Activated CD4-positive, alpha-beta T cell treated with anti-CD3 and anti-CD28 coated beads, Interleukin-2, amount 10 ng/mL, durations not matched to agents 7 days and 5 days (primary cell): ENCODE measurements around the gene KRTAP22-1. TPM values are rescaled to one million over a fixed set of nuclear protein-coding genes. Genes with fewer than 3 reads are reported as not detected.

Source experiments
- CTCF ChIA-PET: fragments of 350-600 bp; sonication (Branson Sonifier 250); formaldehyde crosslinking; loops from one replicate; lab custom pipeline; 2021; ENCODE audit warnings: antibody characterized with exemption; lab: Charles Lee
- POLR2A ChIA-PET: fragments of 350-600 bp; sonication (Branson Sonifier 250); formaldehyde crosslinking; loops from one replicate; lab custom pipeline; 2021; ENCODE audit warnings: antibody characterized with exemption; lab: Charles Lee
- DNase-seq: peaks from one replicate; pipeline ENCODE4 v3.0.0-alpha.2; 2020
- H3K27ac Mint-ChIP-seq: one replicate; pipeline ENCODE4 v1.8.0; 2021; ENCODE audit warnings: mild to moderate bottlenecking, moderate library complexity, mixed read lengths
- H3K27me3 Mint-ChIP-seq: one replicate; pipeline ENCODE4 v1.8.0; 2021; ENCODE audit warnings: mixed read lengths
- H3K36me3 Mint-ChIP-seq: one replicate; pipeline ENCODE4 v1.8.0; 2021; ENCODE audit warnings: low read depth, mixed read lengths
- H3K4me1 Mint-ChIP-seq: one replicate; pipeline ENCODE4 v1.8.0; 2021; ENCODE audit warnings: mixed read lengths
- H3K4me3 Mint-ChIP-seq: one replicate; pipeline ENCODE4 v1.8.0; 2021; ENCODE audit warnings: mild to moderate bottlenecking, moderate library complexity, mixed read lengths
- H3K9me3 Mint-ChIP-seq: one replicate; pipeline ENCODE4 v1.8.0; 2021; ENCODE audit warnings: mixed read lengths
- total RNA-seq, 2 experiments: library from RNA; stranded (reverse); gene quantifications; one replicate each; pipeline ENCODE4 v1.2.3, GENCODE V29; 2021

Gene KRTAP22-1
- total RNA-seq: not detected

- Mint-ChIP-seq H3K27me3 (no peaks in the 10 kb centered on the region), H3K27ac (no peak within 1 kb of the TSS), H3K4me3 (no peak within 1 kb of the TSS), H3K9me3 (no peaks in the 10 kb centered on the region), H3K4me1 (no peaks in the 10 kb centered on the region), H3K36me3 (no peaks in the 10 kb centered on the region)
- ChIA-PET POLR2A (no interaction called here), CTCF (no interaction called here)
- no peak for DNase-seq
These were observed at the start of gene KRTAP22-1 for GRCh38 chr21:30600787-30601186. KRTAP22-1 (plus strand) TSS chr21:30601087.

DNA sequence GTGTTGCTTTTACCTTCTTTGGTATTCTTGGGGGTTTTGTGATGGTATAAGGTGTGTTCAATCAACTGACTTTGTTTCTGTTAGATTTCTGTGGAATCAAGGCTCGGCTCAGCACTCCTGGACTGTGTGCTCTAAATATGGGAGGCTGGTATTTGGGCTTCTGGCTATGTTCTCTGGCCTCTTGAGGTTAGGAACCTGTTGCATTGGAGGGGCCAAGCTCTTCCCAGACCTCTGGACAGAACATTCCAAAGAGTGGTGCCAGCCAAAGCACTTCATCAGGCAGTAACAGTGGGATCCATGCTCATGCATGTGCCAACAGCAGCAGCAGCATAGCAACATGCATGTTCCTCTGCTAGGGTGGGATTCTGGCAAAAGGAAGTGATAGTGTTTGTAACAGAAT is 48.1 kb upstream of the KRTAP22-1 start:
- no peaks in the 10 kb centered on the region for H3K27me3 Mint-ChIP-seq
- no peaks in the 10 kb centered on the region for H3K4me1 Mint-ChIP-seq
- ChIA-PET CTCF (no interaction called here), POLR2A (no interaction called here)
- H3K27ac Mint-ChIP-seq: no peak overlapping the region
- no peaks in the 10 kb centered on the region for H3K36me3 Mint-ChIP-seq
- H3K4me3 Mint-ChIP-seq: no peak overlapping the region
- H3K9me3 Mint-ChIP-seq: peaks cover 6% of the 10 kb centered on the region
- no peak for DNase-seq

- Mint-ChIP-seq H3K27ac (no peak overlapping the region), H3K4me1 (no peaks in the 10 kb centered on the region), H3K9me3 (peaks cover 5% of the 10 kb centered on the region), H3K27me3 (no peaks in the 10 kb centered on the region), H3K4me3 (no peak overlapping the region), H3K36me3 (no peaks in the 10 kb centered on the region)
- POLR2A ChIA-PET: no interaction called here
- no peak for DNase-seq
- CTCF ChIA-PET: no interaction called here
These were observed 45.8 kb upstream of the KRTAP22-1 start for GRCh38 chr21:30555095-30555494.

DNA sequence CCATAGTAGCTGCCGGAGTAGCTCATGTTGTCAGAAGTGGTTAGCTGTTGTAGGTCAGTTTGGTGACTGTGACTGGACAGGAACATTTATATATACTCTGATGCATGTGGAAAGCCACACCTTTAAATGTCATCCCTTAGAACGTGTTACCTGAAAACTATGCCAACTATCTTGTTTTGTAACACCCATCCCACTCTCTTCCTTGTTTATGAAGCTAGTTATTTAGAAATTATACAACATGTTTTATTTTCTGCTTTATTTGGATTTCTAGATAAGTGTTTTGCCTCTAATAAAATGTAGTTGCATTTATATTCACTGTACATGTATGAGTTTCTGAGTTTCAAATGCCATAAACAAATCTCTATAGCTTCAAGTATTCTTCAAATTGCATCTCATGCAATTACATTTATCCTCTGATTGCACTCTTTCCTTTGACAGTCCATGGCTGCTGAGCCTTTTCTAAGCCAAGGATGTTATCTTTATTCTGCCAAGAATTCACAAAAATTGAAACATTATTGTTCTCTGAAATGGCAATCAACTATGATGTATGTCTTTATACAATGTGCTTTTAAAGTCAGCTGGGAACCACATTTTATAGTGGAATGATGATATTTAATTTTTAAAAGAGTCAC is 39.5 kb upstream of the KRTAP22-1 start, which contains the start of gene KRTAP19-7:
KRTAP19-7 (minus strand) TSS at position 51 of the 632 bp plus-strand sequence; CDS start at position 26, 25 bp downstream.
- Mint-ChIP-seq H3K27ac (no peak within 1 kb of the TSS), H3K4me3 (no peak within 1 kb of the TSS), H3K9me3 (no peaks in the 10 kb centered on the region), H3K36me3 (no peaks in the 10 kb centered on the region), H3K27me3 (no peaks in the 10 kb centered on the region), H3K4me1 (no peaks in the 10 kb centered on the region)
- ChIA-PET CTCF (no interaction called here), POLR2A (no interaction called here)
- DNase-seq: no peak

DNA sequence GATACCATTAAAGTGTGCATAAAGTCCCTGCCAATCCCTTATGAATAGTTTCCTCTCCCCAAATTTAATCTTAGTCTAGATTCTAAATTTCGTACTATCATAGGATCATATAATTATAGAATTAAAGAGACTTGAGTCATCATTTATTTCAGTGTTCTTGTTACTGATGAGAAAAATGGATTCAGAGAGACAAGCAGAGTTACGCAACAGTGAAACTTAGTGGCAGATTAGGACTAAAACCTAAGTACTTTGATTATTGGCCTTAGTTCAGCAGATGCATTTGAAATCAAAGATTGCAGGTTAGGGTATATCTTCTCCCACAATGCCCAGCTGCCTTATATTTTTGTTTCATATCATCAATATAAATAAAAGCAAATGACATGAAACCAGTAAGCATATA is 38.9 kb upstream of the KRTAP22-1 start:
- H3K27ac Mint-ChIP-seq: no peak overlapping the region
- no peaks in the 10 kb centered on the region for H3K36me3 Mint-ChIP-seq
- H3K4me1 Mint-ChIP-seq: no peaks in the 10 kb centered on the region
- no peaks in the 10 kb centered on the region for H3K27me3 Mint-ChIP-seq
- no peak overlapping the region for H3K4me3 Mint-ChIP-seq
- no peaks in the 10 kb centered on the region for H3K9me3 Mint-ChIP-seq
- DNase-seq: no peak
- POLR2A ChIA-PET: no interaction called here
- CTCF ChIA-PET: no interaction called here

GRCh38 chr21:30563072-30563471 is 37.8 kb upstream of the KRTAP22-1 start:
- Mint-ChIP-seq H3K4me1 (no peaks in the 10 kb centered on the region), H3K9me3 (no peaks in the 10 kb centered on the region), H3K27me3 (no peaks in the 10 kb centered on the region), H3K4me3 (no peak overlapping the region), H3K27ac (no peak overlapping the region), H3K36me3 (no peaks in the 10 kb centered on the region)
- ChIA-PET CTCF (no interaction called here), POLR2A (no interaction called here)
- no peak for DNase-seq

GRCh38 chr21:30563630-30564029 is 37.3 kb upstream of the KRTAP22-1 start:
- no peaks in the 10 kb centered on the region for H3K36me3 Mint-ChIP-seq
- no peak overlapping the region for H3K27ac Mint-ChIP-seq
- no peak for DNase-seq
- POLR2A ChIA-PET: no interaction called here
- no peaks in the 10 kb centered on the region for H3K9me3 Mint-ChIP-seq
- CTCF ChIA-PET: no interaction called here
- H3K4me1 Mint-ChIP-seq: no peaks in the 10 kb centered on the region
- H3K4me3 Mint-ChIP-seq: no peak overlapping the region
- no peaks in the 10 kb centered on the region for H3K27me3 Mint-ChIP-seq

GRCh38 chr21:30567617-30568016 is 33.3 kb upstream of the KRTAP22-1 start:
- H3K4me3 Mint-ChIP-seq: no peak overlapping the region
- ChIA-PET POLR2A (no interaction called here), CTCF (no interaction called here)
- no peaks in the 10 kb centered on the region for H3K9me3 Mint-ChIP-seq
- no peaks in the 10 kb centered on the region for H3K4me1 Mint-ChIP-seq
- no peak for DNase-seq
- H3K36me3 Mint-ChIP-seq: no peaks in the 10 kb centered on the region
- H3K27ac Mint-ChIP-seq: no peak overlapping the region
- no peaks in the 10 kb centered on the region for H3K27me3 Mint-ChIP-seq

- no peaks in the 10 kb centered on the region for H3K4me1 Mint-ChIP-seq
- H3K9me3 Mint-ChIP-seq: no peaks in the 10 kb centered on the region
- no peak overlapping the region for H3K27ac Mint-ChIP-seq
- H3K36me3 Mint-ChIP-seq: no peaks in the 10 kb centered on the region
- POLR2A ChIA-PET: no interaction called here
- no peak for DNase-seq
- no peak overlapping the region for H3K4me3 Mint-ChIP-seq
- CTCF ChIA-PET: no interaction called here
- H3K27me3 Mint-ChIP-seq: peaks cover 2% of the 10 kb centered on the region
These were observed 23.1 kb upstream of the KRTAP22-1 start for GRCh38 chr21:30577766-30578165.

DNA sequence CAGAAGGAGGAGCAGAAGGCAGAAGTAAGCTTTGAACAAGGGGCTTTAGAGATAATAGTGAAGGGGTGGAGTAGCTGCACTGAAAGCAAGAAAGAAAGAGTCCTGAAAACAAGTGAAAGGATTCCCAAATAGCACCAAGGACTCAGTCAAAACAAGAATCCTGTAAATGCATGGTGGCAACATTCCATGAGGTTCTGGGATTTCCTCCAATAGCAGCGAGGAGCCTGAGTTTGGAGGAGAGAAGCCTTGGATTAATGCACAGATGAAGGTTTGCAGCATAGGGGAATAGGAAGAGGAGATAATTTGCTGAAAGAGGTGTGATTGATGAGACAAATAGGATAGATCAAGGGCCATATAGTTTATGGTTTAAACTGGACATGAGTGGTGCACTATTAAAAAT is 21.5 kb upstream of the KRTAP22-1 start:
- H3K4me1 Mint-ChIP-seq: no peaks in the 10 kb centered on the region
- H3K27me3 Mint-ChIP-seq: peaks cover 2% of the 10 kb centered on the region
- H3K27ac Mint-ChIP-seq: no peak overlapping the region
- H3K4me3 Mint-ChIP-seq: no peak overlapping the region
- DNase-seq: no peak
- no peaks in the 10 kb centered on the region for H3K36me3 Mint-ChIP-seq
- CTCF ChIA-PET: no interaction called here
- H3K9me3 Mint-ChIP-seq: no peaks in the 10 kb centered on the region
- POLR2A ChIA-PET: no interaction called here

- DNase-seq: no peak
- CTCF ChIA-PET: no interaction called here
- POLR2A ChIA-PET: no interaction called here
These were observed 20.8 kb upstream of the KRTAP22-1 start for GRCh38 chr21:30580132-30580531.

GRCh38 chr21:30582870-30583269 is 18.0 kb upstream of the KRTAP22-1 start:
- Mint-ChIP-seq H3K27ac (no peak overlapping the region), H3K9me3 (no peaks in the 10 kb centered on the region), H3K4me1 (no peaks in the 10 kb centered on the region), H3K4me3 (no peak overlapping the region), H3K27me3 (peaks cover 2% of the 10 kb centered on the region), H3K36me3 (no peaks in the 10 kb centered on the region)
- POLR2A ChIA-PET: no interaction called here
- CTCF ChIA-PET: no interaction called here
- no peak for DNase-seq

More at GRCh38 chr21:30580132-30580531, 20.8 kb upstream of the KRTAP22-1 start:
- Mint-ChIP-seq H3K9me3 (no peaks in the 10 kb centered on the region), H3K36me3 (no peaks in the 10 kb centered on the region), H3K4me1 (no peaks in the 10 kb centered on the region), H3K27ac (no peak overlapping the region), H3K27me3 (peaks cover 2% of the 10 kb centered on the region), H3K4me3 (no peak overlapping the region)

DNA sequence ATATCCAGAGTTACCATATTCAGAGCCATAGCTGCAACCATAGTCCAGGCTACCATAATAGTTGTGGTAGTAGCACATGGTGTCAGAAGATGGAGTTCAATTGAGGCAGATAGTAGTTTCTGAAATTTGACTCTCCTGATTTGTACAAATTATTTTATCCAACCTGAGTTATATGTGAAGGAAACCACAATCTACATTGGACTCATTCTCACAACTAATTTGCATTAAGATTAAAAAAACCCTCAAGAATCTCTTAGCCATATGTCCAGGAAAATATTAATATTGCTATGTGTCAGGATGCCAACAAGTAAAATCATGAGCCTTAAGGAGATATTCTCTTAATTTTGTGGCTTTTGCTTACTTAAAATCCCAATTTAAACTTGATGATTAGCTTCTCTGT is 10.6 kb upstream of the KRTAP22-1 start, which contains the start of gene KRTAP22-2:
KRTAP22-2 (minus strand) TSS at position 101 of the 400 bp plus-strand sequence.
- no peak for DNase-seq
- ChIA-PET POLR2A (interaction anchor here (0.7 kb wide), 1 partner anchor 58 kb away, joined by 3 read pairs; no protein-coding TSS in a partner anchor), CTCF (no interaction called here)
- H3K9me3 Mint-ChIP-seq: no peaks in the 10 kb centered on the region
- no peak within 1 kb of the TSS for H3K27ac Mint-ChIP-seq
- no peaks in the 10 kb centered on the region for H3K4me1 Mint-ChIP-seq
- H3K36me3 Mint-ChIP-seq: no peaks in the 10 kb centered on the region
- no peak within 1 kb of the TSS for H3K4me3 Mint-ChIP-seq
- no peaks in the 10 kb centered on the region for H3K27me3 Mint-ChIP-seq

DNA sequence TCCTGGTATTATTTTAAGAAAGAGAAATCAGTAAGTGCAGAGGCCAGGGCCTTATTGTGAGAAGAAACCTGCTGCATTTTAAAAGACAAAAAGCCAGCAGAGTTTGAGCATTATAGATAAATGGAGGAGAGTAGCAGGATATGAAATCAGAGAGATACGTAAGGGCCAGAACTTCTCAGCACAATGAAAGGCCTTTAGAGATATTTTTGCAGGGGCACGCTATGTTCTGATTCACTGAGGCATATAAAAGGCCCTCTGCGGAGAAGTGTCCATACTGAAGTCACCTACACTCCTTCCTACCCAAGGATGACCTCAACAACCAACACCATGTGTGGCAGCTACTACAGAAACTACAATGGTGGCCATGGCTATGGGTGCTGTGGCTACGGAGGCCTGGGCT is 8.7 kb upstream of the KRTAP22-1 start, which contains the start of gene KRTAP6-3:
KRTAP6-3 (plus strand) TSS at position 301 of the 400 bp plus-strand sequence; CDS start at position 307, 6 bp downstream.
- Mint-ChIP-seq H3K4me1 (no peaks in the 10 kb centered on the region), H3K9me3 (no peaks in the 10 kb centered on the region), H3K4me3 (no peak within 1 kb of the TSS), H3K27me3 (no peaks in the 10 kb centered on the region), H3K36me3 (no peaks in the 10 kb centered on the region), H3K27ac (no peak within 1 kb of the TSS)
- DNase-seq: no peak
- POLR2A ChIA-PET: no interaction called here
- CTCF ChIA-PET: no interaction called here
